Activated CD4-positive, alpha-beta memory T cell treated with anti-CD3 and anti-CD28 coated beads for 36 hours (primary cell): ENCODE measurements around the gene TPM4. TPM values are rescaled to one million over a fixed set of nuclear protein-coding genes. Genes with fewer than 3 reads are reported as not detected.

Source experiments
- CTCF ChIA-PET: fragments of 350-600 bp; sonication (Branson Sonifier 250); formaldehyde crosslinking; loops from one replicate; lab custom pipeline; 2021; ENCODE audit warnings: antibody characterized with exemption, inconsistent platforms; lab: Charles Lee
- POLR2A ChIA-PET: fragments of 350-600 bp; sonication (Branson Sonifier 250); formaldehyde crosslinking; loops from one replicate; lab custom pipeline; 2021; ENCODE audit warnings: antibody characterized with exemption; lab: Charles Lee
- DNase-seq: peaks from one replicate; pipeline ENCODE4 v3.0.0-alpha.2; 2020
- H3K27ac Mint-ChIP-seq: one replicate; pipeline ENCODE4 v1.8.0; 2021; ENCODE audit warnings: mixed read lengths
- H3K27me3 Mint-ChIP-seq: one replicate; pipeline ENCODE4 v1.8.0; 2021; ENCODE audit warnings: mixed read lengths
- H3K36me3 Mint-ChIP-seq: one replicate; pipeline ENCODE4 v1.8.0; 2021; ENCODE audit warnings: mixed read lengths
- H3K4me1 Mint-ChIP-seq: one replicate; pipeline ENCODE4 v1.8.0; 2021; ENCODE audit warnings: low read depth, mixed read lengths
- H3K4me3 Mint-ChIP-seq: one replicate; pipeline ENCODE4 v1.8.0; 2021; ENCODE audit warnings: mild to moderate bottlenecking, mixed read lengths
- H3K9me3 Mint-ChIP-seq: one replicate; pipeline ENCODE4 v1.8.0; 2021; ENCODE audit warnings: mixed read lengths
- intact Hi-C: fragments of 100-400 bp; cut with micrococcal nuclease; formaldehyde crosslinking; loops from one replicate; pipeline ENCODE4 v1.15.1; 2023
- total RNA-seq, 2 experiments: library from RNA; stranded (reverse); gene quantifications; one replicate each; pipeline ENCODE4 v1.2.3, GENCODE V29; 2021

The TPM4 gene
- total RNA-seq, 2 experiments from 2014 or later, result 497 to 515 TPM

DNA sequence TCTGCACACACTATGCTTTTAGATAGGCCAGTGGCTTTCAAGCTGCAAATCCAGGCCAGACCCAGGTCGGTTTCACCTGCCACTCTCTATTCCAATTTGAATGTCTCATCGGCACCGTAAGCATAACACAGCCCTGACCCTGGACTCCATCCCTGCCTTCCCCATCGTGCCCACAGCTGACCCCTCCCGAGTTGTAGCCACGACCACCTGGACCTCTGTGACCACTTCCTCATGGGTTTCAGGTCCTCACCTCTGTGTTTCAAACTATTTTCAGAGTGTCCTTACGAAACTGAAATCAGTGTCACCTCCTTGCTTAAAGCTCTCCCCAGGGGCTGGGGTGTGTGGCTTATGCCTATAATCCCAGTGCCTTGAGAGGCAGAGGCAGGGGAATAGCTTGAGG is 58.2 kb downstream of the TPM4 start:
- H3K27ac Mint-ChIP-seq, result peak overlapping the region; percentile 38
- CTCF ChIA-PET, result interaction anchor here (1.5 kb wide), 1 partner anchor 72 kb away, joined by 4 read pairs; no protein-coding TSS in a partner anchor
- H3K27me3 Mint-ChIP-seq, result no peaks in the 10 kb centered on the region
- peaks cover 45% of the 10 kb centered on the region for H3K36me3 Mint-ChIP-seq
- POLR2A ChIA-PET, result interaction anchor here (1.6 kb wide), 1 partner anchor 10 kb away, joined by 4 read pairs; no protein-coding TSS in a partner anchor
- no peak for DNase-seq
- H3K4me3 Mint-ChIP-seq, result no peak overlapping the region
- H3K4me1 Mint-ChIP-seq, result no peaks in the 10 kb centered on the region
- H3K9me3 Mint-ChIP-seq, result no peaks in the 10 kb centered on the region
- intact Hi-C loops, result no loop called here

DNA sequence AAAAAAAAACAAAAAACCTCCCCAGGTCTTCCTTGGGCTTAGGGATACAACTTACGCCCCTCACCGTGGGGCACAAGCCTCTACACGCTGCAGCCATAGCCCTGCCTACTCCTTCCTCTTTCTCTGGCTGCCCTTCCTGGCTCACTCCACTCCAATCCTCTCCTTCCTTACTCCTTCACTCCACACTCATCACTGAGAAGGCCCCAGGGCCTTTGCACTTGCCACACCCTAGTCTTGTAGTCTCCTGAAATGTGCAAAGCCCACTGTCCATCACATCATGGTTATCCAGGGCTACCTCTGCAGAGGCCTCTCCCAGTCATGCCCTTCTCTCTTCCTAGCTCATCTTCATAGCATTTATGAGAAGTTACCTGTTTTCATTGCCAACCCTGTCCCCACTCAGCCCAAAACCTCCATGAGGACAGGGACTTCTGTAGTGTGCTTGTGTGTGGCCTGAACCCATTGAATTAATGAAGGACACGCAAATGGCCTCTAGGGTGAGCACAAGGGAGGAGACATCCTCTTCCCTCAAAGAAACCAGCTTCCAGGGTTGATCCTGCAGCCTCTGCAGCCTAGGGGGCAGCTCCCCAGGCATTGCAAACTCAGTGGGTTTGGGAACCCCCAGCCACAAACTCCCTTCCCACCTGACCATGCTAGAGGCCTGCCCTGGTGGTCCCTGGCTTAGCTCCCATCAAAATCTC is 59.3 kb downstream of the TPM4 start:
- peaks cover 38% of the 10 kb centered on the region for H3K36me3 Mint-ChIP-seq
- H3K27ac Mint-ChIP-seq, result no peak overlapping the region
- H3K27me3 Mint-ChIP-seq, result no peaks in the 10 kb centered on the region
- no peak for DNase-seq
- POLR2A ChIA-PET, result interaction anchor here (1.0 to 1.6 kb wide), 2 partner anchors 9 kb away, joined by 3 to 4 read pairs; no protein-coding TSS in a partner anchor
- H3K4me1 Mint-ChIP-seq, result no peaks in the 10 kb centered on the region
- no peak overlapping the region for H3K4me3 Mint-ChIP-seq
- intact Hi-C loops, result no loop called here
- no peaks in the 10 kb centered on the region for H3K9me3 Mint-ChIP-seq
- CTCF ChIA-PET, result interaction anchor here (0.6 kb wide), 1 partner anchor 94 kb away, joined by 3 read pairs; no protein-coding TSS in a partner anchor

DNA sequence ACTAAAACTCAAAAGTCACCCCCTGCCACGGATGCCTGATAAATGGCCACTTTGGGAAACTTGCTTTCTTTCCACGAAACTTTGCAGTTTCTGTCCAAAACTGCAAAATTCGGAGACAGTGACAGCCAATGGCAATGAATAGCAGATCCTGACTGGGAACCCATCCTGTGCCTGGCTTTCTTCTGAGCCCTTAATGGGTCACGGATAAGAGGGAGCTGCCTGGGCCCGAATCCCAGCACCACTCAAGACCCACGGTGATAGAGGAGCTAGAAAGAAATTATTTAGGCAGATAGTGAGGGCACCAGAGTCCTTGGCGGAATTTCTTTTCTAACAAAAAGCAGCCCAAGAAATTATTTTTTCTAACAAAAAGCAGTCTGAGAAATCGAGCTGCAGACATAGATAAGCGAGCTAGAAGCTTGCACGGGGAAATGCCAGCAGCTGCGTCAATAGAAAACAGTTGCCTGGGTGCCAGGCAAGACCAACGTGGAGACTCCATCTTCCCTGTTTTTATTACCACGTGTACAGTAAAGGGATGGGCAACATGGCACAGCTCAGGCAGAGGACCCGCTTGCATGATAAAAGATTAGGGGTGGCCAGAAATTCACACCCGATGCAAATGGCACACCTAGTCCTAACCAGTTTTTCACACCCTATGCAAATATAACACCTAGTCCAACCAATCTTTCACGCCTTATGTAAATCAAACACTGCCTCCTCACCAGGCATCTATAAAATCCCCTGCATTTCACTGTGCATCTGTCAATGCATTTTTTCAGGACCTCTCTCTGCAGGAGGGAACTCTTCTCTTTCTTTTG is 60.1 kb downstream of the TPM4 start:
- Mint-ChIP-seq H3K9me3 (no peaks in the 10 kb centered on the region), H3K27ac (no peak overlapping the region), H3K36me3 (peaks cover 32% of the 10 kb centered on the region), H3K4me1 (no peaks in the 10 kb centered on the region), H3K27me3 (no peaks in the 10 kb centered on the region), H3K4me3 (no peak overlapping the region)
- no peak for DNase-seq
- intact Hi-C loops, result no loop called here
- CTCF ChIA-PET, result no interaction called here
- POLR2A ChIA-PET, result interaction anchor here (1.0 to 1.6 kb wide), 2 partner anchors 8 to 10 kb away, joined by 3 to 4 read pairs; no protein-coding TSS in a partner anchor

DNA sequence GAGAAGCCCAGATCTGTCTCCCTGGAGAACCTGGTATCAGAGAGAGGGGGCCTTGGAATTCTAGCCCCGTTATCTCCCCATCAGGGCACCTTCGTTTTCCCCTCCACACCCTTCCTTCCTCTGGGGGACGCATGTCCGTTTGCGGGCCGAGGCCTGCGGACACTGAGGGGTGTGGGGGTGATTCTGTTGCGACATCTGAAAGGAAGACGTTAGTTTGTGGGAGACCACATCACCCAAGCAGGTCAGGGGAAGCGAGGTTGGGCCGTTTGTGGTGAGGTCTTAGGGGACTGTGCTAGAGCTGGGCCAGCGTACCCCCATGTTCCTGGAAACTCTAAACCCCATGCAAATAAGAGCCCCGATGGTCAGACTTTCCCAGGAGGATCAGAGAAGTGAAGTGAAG is 63.5 kb downstream of the TPM4 start:
- no peak for DNase-seq
- H3K27me3 Mint-ChIP-seq, result no peaks in the 10 kb centered on the region
- intact Hi-C loops, result no loop called here
- H3K4me1 Mint-ChIP-seq, result peaks cover 13% of the 10 kb centered on the region
- ChIA-PET POLR2A (no interaction called here), CTCF (interaction anchor here (0.7 kb wide), 1 partner anchor 77 kb away, joined by 3 read pairs; no protein-coding TSS in a partner anchor)
- H3K36me3 Mint-ChIP-seq, result peaks cover 4% of the 10 kb centered on the region
- H3K4me3 Mint-ChIP-seq, result no peak overlapping the region
- no peaks in the 10 kb centered on the region for H3K9me3 Mint-ChIP-seq
- no peak overlapping the region for H3K27ac Mint-ChIP-seq

DNA sequence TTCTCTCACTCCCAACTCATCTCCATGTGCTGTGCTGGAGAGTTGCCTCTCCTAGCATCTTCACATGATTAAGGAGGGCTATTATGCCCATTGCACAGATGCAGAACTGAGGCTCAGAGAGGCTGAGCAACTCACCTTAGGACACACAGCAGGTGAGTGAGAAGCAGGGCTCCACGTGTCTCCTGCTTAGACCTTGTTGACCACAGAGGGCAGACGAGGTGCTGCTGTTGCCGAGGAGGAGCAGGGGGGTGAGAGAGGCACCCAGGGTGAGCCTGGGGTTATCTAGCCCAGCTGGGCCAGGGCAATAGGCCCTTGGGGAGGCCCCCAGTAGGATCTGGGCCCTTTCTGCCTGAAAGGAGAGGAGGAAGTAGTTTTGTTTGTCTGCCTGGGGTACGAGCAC is 64.7 kb downstream of the TPM4 start:
- DNase-seq, result no peak
- H3K27ac Mint-ChIP-seq, result no peak overlapping the region
- ChIA-PET POLR2A (interaction anchor here (0.7 kb wide), 1 partner anchor 12 kb away, joined by 3 read pairs; no protein-coding TSS in a partner anchor), CTCF (interaction anchor here (1.4 kb wide), 1 partner anchor 78 kb away, joined by 3 read pairs; no protein-coding TSS in a partner anchor)
- intact Hi-C loops, result no loop called here
- H3K4me3 Mint-ChIP-seq, result no peak overlapping the region
- peaks cover 4% of the 10 kb centered on the region for H3K36me3 Mint-ChIP-seq
- no peaks in the 10 kb centered on the region for H3K27me3 Mint-ChIP-seq
- no peaks in the 10 kb centered on the region for H3K9me3 Mint-ChIP-seq
- H3K4me1 Mint-ChIP-seq, result peaks cover 21% of the 10 kb centered on the region

DNA sequence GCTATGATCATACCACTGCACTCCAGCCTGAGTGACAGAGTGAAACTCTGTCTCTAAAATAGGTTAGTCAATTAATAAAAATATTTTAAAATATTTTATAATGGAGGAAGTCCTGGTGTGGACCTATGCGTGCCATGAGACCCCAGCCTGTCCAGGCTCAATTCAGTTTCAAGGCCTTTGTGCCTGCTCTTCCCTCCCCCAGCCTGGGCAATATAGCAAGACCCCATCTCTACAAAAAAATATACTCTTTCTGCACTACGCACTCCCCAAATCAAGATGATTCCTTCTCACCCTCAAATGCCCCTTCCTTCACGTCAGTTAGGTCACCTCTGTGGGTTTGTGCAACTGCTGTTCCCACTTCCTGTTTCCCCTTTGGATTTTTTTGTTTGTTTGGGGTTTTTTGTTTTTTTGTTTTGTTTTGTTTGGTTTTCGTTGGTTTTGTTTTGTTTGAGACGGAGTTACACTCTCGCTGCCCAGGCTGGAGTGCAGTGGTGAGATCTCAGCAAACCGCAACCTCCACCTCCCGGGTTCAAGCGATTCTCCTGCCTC is 65.8 kb downstream of the TPM4 start:
- no peaks in the 10 kb centered on the region for H3K27me3 Mint-ChIP-seq

DNA sequence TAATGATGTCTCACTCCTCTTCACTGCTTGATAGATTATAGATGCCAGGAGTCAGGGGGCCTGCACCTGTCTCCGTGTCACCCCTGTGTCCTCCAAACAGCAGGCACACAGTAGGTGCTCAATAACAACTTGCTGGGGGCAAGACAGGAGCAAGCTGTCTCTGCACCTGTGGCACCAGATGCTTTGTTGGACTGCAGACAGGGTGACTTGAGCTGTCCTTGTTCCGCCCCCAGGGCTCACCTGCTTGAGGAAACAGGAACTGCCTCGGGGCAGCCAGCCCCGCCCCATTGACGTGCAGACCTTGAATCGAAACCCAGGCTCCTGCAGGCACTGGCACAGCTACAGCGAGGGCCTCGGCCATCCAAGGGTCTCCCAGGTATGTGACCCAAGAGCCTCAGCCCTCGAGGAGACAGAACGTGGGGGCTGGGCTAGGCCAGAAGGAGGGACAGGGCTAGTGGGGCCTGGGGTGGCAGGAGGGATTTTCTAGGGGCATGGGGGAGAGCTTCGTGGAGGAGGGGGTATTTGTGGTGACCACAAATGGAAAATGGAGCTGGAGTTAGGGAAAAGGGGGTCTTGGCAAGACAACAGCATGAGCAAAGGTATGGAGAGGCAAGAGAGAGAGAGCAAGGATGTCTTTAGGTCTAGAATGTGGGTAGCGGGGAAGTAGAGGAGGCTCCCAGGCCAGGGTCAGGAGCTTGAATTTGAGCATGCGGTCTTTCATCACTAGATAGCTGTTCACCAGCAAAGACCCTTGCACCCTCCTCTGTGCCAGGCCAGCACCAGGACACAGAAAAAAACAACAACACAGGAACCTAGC is 67.3 kb downstream of the TPM4 start, which contains the start of gene HSH2D:
TSS of gene HSH2D (plus strand) at position 287 of the 817 bp plus-strand sequence. CDS start 5,066 bp downstream, outside the sequence.
- peak; percentile 90 for DNase-seq
- ChIA-PET POLR2A (interaction anchor here (0.6 to 1.7 kb wide), 9 partner anchors 8 to 912 kb away, joined by 3 to 8 read pairs (median 4); partner anchors contain the start of gene FAM32A), CTCF (interaction anchor here (0.5 to 2.2 kb wide), 10 partner anchors 8 to 304 kb away, joined by 3 to 19 read pairs (median 3); partner anchors contain the start of gene CIB3)
- peaks cover 26% of the 10 kb centered on the region for H3K4me1 Mint-ChIP-seq
- no peaks in the 10 kb centered on the region for H3K27me3 Mint-ChIP-seq
- H3K27ac Mint-ChIP-seq, result peak within 1 kb of the TSS; percentile 92
- H3K36me3 Mint-ChIP-seq, result peaks cover 4% of the 10 kb centered on the region
- peak within 1 kb of the TSS; percentile 92 for H3K4me3 Mint-ChIP-seq
- no peaks in the 10 kb centered on the region for H3K9me3 Mint-ChIP-seq
- intact Hi-C loops, result loop anchor here (2.0 kb wide), 1 partner anchor 25 kb away; no protein-coding TSS in a partner anchor

More for the DNA sequence above, 65.8 kb downstream of the TPM4 start:
- no peak for DNase-seq
- Mint-ChIP-seq H3K27ac (no peak overlapping the region), H3K9me3 (no peaks in the 10 kb centered on the region), H3K4me3 (no peak overlapping the region), H3K36me3 (peaks cover 4% of the 10 kb centered on the region), H3K4me1 (peaks cover 26% of the 10 kb centered on the region)
- ChIA-PET POLR2A (no interaction called here), CTCF (interaction anchor here (1.4 kb wide), 1 partner anchor 79 kb away, joined by 3 read pairs; no protein-coding TSS in a partner anchor)
- intact Hi-C loops, result no loop called here

DNA sequence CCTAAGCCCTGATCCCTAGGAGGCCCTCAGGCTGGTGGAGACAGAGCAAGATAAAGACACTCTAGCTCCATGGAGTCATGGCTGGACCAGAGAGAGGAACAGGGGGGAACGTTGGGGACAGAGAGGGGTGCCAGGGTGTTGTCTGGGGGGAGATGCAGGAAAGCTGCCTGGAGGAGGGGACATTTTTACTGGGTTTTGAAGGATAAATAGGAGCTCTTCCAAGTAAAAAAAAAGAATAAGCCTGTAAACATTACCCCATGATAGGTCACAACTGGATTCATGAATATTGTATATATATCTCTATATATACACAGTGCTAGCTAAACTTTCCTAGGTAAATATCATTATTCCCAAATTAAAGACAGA is 67.9 kb downstream of the TPM4 start:
- no peak for DNase-seq
- intact Hi-C loops, result loop anchor here (2.0 kb wide), 1 partner anchor 25 kb away; no protein-coding TSS in a partner anchor
- H3K9me3 Mint-ChIP-seq, result no peaks in the 10 kb centered on the region
- CTCF ChIA-PET, result interaction anchor here (0.6 to 2.2 kb wide), 7 partner anchors 26 to 238 kb away, joined by 3 to 19 read pairs (median 3); partner anchors contain the start of gene CIB3
- POLR2A ChIA-PET, result interaction anchor here (0.6 to 1.7 kb wide), 7 partner anchors 9 to 913 kb away, joined by 3 to 8 read pairs (median 6); partner anchors contain the start of gene FAM32A
- H3K4me3 Mint-ChIP-seq, result peak overlapping the region; percentile 92
- H3K27ac Mint-ChIP-seq, result peak overlapping the region; percentile 92
- peaks cover 6% of the 10 kb centered on the region for H3K36me3 Mint-ChIP-seq
- H3K4me1 Mint-ChIP-seq, result peaks cover 26% of the 10 kb centered on the region
- no peaks in the 10 kb centered on the region for H3K27me3 Mint-ChIP-seq

DNA sequence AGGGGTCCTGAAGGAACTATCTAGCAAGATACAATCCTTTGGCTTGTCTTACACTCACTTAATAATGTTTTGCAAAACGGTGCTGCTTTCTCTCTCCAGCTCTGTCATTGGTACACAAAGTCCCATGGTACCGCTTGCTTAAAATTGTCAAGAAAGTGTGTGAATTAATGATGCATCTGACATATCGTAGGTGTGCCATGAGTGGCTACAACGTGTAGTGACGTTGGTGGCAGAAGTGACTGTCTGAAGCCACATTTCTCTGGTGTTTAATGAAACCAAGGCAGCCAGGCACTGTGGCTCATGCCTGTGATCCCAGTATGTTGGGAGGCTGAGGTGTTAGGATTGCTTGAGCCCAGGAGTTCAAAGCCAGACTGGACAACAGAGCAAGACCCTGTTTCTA is 69.8 kb downstream of the TPM4 start:
- Mint-ChIP-seq H3K9me3 (no peaks in the 10 kb centered on the region), H3K4me3 (no peak overlapping the region), H3K4me1 (peaks cover 26% of the 10 kb centered on the region), H3K36me3 (peaks cover 6% of the 10 kb centered on the region), H3K27ac (no peak overlapping the region), H3K27me3 (no peaks in the 10 kb centered on the region)
- DNase-seq, result no peak
- ChIA-PET POLR2A (no interaction called here), CTCF (no interaction called here)
- intact Hi-C loops, result no loop called here

DNA sequence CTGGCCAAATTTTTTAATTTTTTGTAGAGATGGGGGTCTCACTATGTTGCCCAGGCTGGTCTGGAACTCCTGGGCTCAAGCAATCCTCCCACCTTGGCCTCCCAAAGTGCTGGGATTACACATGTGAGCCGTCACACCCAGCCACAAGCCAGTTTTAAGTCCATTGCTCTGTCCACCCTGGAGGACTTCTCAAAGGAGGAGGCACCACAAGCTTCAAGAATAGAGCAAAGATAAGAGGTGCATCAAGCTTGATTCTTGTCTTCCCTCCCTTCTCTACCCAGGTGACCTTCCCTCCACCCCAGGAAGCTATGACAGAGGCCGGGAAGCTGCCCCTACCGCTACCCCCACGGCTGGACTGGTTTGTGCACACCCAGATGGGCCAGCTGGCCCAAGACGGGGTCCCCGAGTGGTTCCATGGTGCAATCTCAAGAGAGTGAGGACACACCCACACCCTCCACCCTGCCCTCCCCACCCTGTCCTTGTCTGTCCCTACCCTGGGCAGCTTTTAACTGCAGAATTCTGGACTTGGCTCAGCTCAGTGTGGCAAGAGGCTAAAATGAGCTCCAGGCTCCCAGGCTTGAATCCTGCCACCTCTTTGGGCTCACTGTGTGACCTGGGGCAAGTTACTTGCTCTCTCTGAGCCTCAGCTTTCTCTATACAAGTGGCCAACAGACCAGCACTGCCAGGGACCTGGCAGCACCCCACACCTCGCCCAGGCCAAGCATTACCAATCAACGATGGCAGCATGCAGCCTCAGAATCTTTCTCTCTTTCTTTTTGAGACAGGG is 72.3 kb downstream of the TPM4 start:
- ChIA-PET POLR2A (no interaction called here), CTCF (interaction anchor here (0.6 kb wide), 1 partner anchor 29 kb away, joined by 3 read pairs; no protein-coding TSS in a partner anchor)
- intact Hi-C loops, result no loop called here
- H3K27ac Mint-ChIP-seq, result no peak overlapping the region
- no peaks in the 10 kb centered on the region for H3K9me3 Mint-ChIP-seq
- H3K4me3 Mint-ChIP-seq, result no peak overlapping the region
- no peak for DNase-seq
- no peaks in the 10 kb centered on the region for H3K27me3 Mint-ChIP-seq
- H3K36me3 Mint-ChIP-seq, result peaks cover 18% of the 10 kb centered on the region
- peaks cover 21% of the 10 kb centered on the region for H3K4me1 Mint-ChIP-seq
